HG03575 (cell line): ENCODE data around the gene APBA3.
"Not testable (repeated sequence)": the region's sequence is repeated elsewhere in the genome, so short reads cannot be mapped to it uniquely, and the experiment has no call there.

Source experiments
- ATAC-seq: cut with Tn5 transposase; IDR thresholded peaks from one replicate; pipeline ENCODE4 v1.9.1; 2021; ENCODE audit not compliant: unreplicated experiment, insufficient number of reproducible peaks, low FRiP score; ENCODE audit errors: extremely low read depth

Gene APBA3

DNA sequence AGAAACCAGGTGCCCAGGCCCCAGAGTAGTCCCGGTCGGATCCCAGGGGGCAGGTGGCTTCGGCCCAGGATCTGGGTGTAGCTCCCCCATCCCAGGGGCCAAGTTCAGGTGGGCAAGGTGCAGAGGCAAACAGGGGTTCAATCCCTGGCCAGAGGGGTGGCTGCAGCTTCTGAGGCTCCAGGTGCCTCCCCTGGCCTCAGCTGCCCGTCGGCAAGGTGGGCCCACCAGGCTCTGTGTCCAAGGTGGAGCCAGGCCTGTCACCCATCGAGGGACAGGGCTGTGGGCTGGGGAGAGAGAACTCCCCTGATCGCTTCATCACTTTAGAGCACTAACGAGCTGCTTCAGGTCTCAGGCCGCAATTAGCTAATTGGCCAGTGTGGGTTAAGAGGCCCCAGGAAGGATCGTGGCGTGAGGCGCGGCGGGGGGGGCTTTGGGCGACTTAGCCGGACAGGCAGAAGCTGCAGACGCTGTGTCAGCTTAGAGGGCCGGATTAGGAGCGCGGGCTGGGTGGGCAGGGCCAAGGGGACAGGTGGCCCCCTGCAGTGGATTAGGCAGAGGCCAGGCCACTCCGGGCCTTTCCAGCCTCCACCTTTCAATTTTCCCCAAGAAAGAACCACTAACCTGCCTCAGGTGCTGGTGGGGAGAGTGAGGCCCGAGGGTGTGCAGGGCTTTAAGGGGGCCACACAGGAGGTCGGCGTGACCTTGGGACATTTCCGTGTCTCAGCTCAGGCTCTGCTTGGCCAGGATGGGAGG lies 13.3 kb upstream of the APBA3 start:
- no peak for ATAC-seq

DNA sequence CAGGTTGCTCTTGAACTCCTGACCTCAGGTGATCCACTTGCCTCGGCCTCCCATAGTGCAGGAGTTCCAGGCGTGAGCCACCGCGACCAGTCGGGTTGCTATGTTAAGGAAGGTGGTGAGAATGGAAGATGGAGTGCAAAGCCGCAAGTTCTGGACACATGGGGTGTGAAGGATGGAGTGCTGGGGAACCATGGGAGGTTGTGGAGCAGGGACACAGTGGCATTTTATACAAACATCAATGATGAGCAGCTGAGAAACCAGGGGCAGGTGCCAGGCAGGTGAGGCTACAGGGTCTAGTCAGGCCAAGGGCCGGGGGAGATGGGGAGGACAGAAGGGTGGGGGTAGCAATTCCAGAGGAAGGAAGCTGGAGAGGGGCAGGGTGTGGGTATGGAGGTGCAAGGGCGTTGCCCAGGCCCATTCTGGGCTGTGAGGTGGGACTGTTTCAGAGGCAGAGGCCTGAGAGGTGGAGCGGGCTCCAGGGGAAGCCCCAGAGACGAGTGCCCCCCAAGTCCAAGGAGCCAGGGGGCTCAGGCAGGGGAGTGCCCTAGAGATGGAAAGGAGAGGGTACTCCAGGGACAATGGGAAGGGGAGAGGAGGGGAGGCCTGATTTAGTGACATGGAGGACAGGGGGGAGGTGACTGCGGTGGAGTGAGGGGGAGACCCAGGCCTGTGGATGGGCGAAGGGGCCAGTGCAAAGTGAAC lies 12.5 kb upstream of the APBA3 start:
- no peak for ATAC-seq

DNA sequence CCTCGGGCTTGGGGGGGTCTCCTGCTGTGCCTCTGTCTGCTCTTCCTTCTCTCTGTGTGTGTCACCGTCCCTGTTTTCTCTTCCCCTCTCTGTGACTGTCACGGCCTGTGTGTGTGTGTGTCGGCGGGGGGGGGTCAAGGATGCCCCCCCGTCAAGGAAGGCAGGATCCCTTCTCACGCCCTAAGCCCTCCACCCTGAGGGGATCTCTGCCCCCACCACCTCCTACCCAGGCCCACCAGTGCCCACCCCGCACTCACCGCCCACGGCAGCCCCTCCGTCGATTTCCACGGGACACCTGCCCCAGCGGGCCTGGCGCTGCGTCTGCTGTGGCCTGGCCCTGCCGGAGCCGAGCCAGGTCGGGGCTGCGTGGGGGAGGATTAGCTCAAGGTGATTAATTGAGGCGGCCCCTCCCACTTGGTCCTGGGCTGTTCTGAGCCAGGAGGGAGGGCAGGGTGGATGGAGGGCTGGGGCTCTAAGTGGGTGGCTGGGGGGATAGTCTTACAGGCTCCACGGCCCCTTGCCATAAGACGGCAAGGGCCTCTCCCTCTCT lies 10.5 kb upstream of the APBA3 start, which contains the start of gene RAX2:
Gene RAX2 (minus strand): TSS at position 323 of the 550 bp plus-strand sequence. CDS start 486 bp downstream, outside the sequence.
- ATAC-seq = no peak

DNA sequence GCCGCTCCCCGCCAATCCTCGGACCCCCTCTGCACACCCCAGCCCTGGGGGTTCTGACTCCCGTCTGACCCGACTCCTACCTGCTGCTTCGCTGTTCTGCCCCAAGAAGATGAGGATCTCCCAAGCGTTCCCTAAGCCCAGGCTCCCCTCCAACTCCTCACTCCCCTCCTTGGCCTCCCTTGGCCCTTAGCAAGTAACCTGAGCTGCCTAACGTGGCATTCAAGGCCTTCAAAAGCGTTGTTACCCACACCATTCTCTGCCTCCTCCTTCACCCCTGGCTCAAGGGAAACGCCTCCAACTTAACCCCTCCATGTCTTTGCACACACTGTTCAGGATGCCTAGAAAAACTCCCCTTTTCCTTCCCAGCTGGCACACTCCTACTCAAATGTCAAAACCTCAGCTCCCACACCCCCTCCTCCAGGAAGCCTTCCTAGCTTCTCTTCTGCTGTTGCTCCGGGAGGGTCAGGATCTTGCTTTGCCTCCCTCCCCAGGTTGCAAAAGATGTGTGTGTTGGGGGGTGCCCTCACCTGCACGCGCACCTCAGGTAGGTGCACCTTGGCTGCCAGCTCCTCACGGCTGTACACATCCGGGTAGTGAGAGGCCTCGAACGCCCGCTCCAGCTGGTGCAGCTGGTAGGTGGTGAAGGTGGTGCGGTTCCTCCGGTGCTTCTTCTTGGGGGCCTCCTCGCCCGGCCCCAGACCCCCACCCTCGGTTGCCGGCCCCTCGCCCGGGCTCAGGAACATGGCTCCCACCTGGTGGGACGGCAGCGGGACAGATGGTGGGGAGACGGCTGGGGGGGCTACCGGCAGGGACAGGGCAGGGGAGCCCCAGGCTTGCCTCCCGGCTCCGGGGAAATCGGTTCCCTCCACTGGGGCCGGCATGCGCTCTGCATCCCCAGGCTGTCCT lies 9.8 kb upstream of the APBA3 start:
- no peak for ATAC-seq

DNA sequence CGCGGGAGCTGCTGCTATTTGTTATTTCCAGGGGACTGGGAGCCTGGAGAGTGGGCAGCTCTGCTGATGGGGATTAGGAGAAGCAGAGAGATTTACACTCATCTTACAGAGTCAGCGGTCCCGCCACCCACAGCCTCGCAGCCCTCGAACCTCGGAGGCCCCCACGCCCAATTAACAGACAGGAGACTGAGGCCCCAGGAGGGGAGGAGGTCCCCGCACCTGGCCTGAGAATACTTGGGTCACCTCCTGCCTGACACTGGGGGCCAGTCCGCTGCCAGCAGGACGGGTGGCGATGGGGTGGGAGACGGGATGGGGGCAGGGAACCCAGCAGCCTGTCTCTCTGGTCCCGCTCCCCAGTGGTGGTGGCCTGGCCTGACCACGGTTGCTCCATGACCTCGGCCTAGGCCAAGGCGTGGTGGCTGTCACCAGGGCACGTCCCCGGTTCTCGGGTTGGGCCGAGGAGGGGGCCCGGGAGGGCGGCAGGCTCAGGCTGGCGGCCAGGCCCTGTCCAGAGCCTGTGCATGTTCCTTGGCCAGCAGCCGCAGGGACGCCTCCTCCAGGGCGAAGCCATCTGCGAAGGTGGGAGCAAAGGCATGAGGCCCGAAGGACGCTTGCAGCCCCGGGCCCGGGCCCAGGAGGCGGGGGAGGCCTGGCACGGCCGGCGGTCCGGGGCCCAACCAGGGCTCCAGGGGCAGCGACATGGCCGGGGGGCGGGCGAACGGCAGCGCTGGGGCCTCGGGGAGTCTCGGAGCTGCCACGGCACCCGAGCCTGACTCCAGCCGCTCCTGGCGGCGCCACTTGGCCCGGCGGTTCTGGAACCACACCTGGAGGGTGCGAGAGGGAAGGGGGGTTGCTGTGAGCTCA lies 8.9 kb upstream of the APBA3 start:
- ATAC-seq = no peak

DNA sequence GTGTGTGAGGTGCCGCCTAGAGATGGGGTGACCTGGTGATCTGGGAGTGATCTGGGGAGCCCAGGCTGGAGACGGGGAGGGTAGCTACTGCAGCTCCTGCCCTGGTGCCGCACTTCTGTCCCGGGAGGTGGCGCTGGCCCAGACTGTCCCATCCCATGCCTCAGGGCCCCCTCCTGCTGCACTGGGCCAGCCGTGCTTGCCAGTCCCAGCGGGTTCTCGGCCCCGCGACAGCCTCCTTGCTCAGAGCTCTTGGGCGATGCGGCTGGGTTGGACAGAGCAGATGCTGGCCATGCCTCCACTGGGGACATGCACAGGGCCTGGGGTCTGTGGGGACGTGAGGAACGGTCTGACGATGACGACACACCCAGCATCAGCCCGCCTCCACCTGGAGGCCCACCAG lies 8.0 kb upstream of the APBA3 start:
- ATAC-seq = no peak

DNA sequence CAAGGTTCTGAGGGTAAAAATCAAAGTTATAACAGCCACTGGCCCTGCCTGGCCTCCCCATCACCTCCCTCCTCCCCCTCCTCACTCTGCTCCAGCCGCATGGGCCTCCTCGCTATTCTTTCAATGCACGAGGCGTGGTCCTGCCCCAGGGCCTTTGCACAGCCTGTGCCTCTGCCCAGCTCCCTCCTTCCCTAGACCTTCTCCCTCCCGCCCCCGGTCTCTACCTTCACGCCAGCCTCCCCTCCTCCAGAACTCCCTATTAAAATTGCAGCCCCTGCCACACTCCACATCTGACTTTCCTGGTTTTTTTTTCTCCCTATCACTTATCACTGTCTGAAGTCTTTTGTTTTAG lies 7.2 kb upstream of the APBA3 start:
- ATAC-seq = no peak

DNA sequence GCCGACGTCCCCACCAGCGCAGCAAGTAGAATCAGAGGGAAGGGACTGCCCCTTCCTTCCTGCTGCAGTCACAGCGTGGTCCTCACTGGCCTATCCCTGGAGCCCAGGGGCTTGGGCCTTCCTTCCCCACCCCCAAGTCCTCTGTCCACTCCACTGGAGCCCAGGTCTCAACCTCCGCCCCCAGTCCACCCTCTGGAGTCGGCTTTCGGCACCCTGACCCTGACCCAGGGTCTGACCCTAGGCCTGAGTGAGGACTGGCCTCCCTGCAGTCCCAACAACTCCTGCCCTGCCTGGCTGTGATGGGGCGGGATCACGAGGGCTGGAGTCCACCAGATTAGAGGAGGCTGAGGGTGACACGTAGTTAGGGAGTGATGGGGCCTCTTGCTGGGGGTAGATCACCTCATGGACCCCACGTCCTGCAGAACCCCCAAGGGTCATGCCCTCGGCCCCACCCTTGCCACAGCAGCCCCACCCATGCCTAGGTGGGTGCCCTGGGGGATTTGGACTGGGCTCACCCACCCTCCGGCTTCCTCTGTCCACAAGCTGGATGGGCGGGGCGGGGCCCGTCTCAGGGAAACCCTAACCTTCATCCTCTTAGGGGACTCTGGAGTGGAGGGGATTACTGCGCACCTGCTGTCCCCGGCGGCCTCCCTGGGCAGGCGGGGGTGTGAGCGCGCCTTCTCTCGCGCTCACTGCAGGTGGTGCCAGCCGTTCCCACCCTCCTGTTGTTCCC lies 6.7 kb upstream of the APBA3 start:
- ATAC-seq = no peak

DNA sequence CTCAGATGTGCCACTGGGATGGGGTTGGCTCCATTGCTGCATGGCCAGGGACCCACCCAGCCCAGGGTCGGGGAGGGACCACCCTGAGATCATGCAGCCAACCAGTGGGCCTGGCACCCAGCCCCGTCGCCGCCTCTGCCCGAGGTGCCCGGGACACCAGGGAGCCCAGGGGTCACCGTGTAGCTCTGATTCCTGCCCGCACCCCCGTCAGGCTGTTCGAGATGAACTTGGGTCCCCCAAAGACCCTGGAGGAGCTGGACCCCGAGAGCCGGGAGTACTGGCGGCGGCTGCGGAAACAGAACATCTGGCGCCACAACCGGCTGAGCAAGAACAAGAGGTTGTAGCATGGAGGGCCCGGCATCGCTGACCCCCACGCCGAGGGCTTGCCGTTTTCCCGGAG lies 5.6 kb upstream of the APBA3 start:
- no peak for ATAC-seq

DNA sequence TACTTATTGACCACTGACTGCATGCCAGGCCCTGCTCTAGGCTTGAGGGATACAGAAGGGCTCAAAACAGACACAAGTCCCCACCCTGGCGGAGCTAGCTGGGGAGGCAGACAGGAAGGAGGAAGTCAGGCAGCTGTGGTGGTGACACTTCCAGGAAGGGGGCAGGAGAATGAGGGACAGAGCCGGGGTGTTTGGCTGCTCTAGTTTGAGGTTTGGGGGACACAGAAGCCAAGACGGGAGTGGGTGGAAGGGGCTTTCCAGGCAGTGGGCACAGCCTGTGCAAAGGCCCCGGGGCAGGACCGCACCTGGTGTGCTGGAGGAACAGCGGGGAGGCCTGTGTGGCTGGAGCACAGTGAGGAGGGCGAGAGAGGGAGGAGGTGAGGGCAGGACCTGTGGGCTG lies 5.0 kb upstream of the APBA3 start:
- no peak for ATAC-seq

DNA sequence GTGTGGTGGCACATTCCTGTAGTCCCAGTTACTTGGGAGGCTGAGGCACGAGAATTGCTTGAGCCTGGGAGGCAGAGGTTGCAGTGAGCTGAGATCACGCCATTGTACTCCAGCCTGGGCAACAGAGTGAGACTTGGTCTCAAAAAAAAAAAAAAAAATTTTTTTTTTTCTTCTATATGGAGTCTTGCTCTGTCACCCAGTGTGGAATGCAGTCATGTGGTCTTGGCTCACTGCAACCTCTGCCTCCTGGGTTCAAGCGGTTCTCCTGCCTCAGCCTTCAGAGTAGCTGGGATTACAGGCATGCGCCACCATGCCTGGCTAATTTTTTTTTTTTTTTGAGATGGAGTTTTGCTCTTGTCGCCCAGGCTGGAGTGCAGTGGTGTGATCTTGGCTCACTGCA lies 4.3 kb upstream of the APBA3 start:
- ATAC-seq = not testable (repeated sequence)

DNA sequence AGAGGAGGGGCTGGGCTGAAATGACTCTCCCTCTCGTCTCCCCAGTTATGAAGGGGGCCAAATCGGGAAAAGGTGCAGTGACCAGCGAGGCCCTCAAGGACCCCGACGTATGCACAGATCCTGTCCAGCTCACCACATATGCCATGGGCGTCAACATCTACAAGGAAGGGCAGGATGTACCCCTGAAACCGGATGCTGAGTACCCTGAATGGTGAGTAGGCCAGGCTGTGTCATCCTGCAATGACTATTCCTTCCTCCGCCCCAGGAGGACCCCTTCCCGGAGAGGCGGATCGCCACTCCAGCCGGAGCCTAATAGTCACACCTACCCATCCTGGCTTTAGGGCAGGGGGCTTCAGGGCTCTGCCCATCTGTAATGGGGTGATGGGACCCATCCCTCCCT lies 3.6 kb upstream of the APBA3 start:
- no peak for ATAC-seq

DNA sequence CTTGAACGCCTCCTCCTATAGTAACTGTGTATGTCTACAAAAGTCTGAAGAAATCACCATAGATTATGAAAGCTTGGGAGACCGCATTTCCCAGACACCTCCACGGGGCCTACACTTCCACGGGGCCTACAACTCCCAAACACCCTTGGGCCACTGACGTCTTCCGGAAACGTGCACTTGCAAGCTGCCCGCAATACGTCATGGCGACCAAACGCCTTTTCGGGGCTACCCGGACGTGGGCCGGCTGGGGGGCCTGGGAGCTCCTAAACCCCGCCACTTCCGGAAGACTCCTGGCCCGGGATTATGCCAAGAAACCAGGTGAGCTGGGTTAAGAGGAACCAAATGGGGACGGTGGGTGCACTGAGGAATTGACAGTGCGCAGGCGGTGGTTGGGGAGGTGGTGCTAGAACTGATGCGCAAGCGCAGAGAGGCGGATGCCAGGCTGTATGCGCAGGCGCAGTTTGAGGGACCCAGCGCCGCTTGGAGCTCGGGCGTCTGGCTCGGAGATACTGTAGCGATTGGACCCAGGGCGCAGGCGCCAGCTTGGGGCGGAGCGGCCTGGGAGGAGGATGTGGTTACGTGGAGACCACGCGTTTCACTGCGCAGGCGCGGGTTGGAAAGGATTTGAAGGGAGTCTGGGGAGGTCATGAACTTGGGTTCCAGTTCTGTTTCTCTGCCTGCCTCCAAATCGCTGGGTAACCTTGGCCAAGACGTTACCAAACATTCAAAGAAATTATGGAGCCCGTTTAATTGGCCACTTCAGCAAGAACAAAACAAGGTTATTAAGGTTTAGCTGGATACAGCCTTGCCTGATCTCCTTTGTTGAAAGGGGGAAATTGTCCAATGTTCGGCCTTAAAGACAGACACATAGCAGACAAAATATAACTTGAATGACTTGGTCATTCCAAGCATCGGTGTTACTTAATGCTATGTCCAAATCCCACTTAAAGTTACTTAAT lies 1.3 kb upstream of the APBA3 start, which contains the start of gene MRPL54:
Gene MRPL54 (plus strand): TSS at position 182 of the 959 bp plus-strand sequence. CDS start 19 bp downstream, at position 201.
- peak; percentile 39 for ATAC-seq

DNA sequence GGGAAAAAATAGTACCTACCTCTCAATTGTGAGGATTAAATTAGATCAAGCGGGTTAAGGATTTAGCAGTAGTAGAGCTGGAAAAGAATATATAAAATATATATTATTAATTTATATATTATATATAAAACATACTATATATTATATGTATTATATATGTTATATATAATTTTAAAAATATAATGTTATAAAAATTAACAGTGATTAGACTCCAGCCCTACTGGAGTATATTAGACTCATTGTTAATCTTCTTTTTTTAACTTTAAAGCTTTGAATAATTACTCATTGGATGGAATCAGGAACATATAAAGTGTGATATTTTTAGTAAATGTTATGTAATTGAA lies 610 bp upstream of the APBA3 start:
- ATAC-seq = no peak

DNA sequence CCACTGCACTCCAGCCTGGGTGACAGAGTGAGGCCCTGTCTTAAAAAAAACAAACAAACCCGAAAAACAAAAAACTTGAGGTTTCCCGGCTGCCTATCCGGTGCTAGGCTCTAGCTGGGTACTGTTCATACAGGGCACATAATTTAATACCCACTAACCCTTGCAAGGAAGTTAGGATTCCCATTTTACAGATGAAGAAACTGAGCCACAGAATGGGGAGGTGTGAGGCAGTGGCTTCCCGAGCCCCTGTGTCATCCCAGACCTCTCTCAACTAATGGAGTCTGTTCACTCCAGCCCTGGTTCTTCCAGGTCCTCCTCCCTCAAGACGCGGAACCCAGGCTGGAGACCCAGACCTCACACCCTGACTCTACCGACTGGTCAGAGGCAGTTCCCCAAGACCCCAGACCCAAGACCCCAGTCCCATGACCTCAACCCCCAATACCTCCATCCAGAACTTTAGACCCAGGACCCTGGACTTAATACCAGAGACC lies 576 bp downstream of the APBA3 start:
- no peak for ATAC-seq

DNA sequence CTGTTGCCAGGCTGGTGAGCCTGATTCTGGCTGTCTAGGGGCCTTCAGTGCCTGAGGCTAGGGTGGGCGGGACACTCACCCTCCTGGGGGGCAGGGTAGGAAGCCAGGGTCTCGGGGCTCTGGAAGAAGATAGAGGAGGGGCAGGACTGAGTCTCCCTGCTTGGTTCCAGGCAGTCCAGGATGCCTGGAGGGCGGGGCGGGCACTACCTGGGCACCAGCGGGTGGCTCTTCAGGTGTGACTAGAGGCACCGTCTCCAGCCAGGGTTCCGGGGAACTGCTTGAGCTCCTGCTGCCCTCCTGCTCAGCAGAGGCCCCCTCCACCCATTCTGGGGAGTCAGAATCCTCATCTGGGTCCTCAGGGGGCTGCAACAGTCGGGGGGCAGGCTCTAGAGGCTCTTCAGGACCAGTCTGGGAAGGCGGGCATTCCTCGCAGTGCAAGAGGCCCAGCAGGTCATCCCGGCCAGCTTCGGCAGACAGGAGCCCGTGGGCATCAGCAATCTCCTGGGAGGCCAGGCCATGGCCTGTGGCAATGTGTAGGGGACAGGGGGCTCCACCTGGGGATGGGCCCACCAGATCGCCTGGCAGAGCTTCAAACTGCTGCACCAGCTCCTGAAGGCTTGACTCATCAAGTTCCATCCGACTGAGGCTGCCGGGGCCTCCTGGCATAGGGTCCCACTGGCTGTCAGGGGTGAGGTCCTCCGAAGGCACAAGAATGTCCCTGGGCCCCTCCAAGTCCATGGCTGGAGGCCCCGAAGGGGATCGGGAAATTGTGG lies 1.8 kb downstream of the APBA3 start:
- no peak for ATAC-seq
